Suprapubic skin (tissue), 4 donors: ENCODE measurements around the gene SMG6.
A peak's percentile ranks its signal among the peaks of the same experiment; 100 is the strongest.

Experiments used
- CTCF ChIP-seq, 2 donors: fragments of 200-600 bp in 1 of 2; fragments of 450-650 bp in 1 of 2; sonication (generic) in 1 of 2; IDR thresholded peaks; one replicate each; pipeline ENCODE4 v1.5.1; 2016 to 2019; ENCODE audit warnings: antibody characterized with exemption in 2 of 2, mild to moderate bottlenecking in 1 of 2, moderate library complexity in 1 of 2
- EP300 ChIP-seq: sonication (generic); formaldehyde crosslinking; IDR thresholded peaks from one replicate; pipeline ENCODE4 v1.6.1; 2017; ENCODE audit warnings: antibody characterized with exemption
- POLR2A ChIP-seq, 2 donors: fragments of 450-650 bp; IDR thresholded peaks; one replicate each; pipeline ENCODE4 v1.6.1; 2017; ENCODE audit warnings: antibody characterized with exemption in 2 of 2, mild to moderate bottlenecking in 2 of 2, moderate library complexity in 2 of 2
- POLR2AphosphoS5 ChIP-seq, 3 donors: sonication (generic); formaldehyde crosslinking; IDR thresholded peaks; one replicate each; pipeline ENCODE4 v1.6.1; 2017; ENCODE audit warnings: antibody characterized with exemption in 3 of 3

- no peak for TF ChIP-seq CTCF (IDR thresholded peaks at IDR 0.05)
- peak; percentile 90 to 97 (median 91) for TF ChIP-seq POLR2AphosphoS5 (IDR thresholded peaks at IDR 0.05)
- TF ChIP-seq POLR2A (IDR thresholded peaks at IDR 0.05): no peak
- TF ChIP-seq EP300: no peak
These were observed 145.8 kb downstream of the SMG6 start for GRCh38 chr17:2157675-2158395.
